ENCODE results near the gene PACC1.
"Not testable (repeated sequence)": the region's sequence is repeated elsewhere in the genome, so short reads cannot be mapped to it uniquely, and the experiment has no call there.

PACC1 gene

GRCh38 chr1:212326541-212326940 is 88.1 kb downstream of the PACC1 start:
- DNase-seq, result no peak

- no peak for DNase-seq
These were observed 91.6 kb downstream of the PACC1 start for GRCh38 chr1:212323066-212323465.

DNA sequence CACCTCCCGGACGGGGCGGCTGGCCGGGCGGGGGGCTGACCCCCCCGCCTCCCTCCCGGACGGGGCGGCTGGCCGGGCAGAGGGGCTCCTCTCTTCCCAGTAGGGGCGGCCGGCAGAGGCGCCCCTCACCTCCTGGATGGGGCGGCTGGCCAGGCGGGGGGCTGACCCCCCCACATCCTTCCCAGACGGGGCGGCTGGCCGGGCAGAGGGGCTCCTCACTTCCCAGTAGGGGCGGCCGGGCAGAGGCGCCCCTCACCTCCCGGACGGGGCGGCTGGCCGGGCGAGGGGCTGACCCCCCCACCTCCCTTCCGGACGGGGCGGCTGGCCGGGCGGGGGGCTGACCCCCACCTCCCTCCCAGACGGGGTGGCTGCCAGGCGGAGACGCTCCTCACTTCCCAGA is 93.7 kb downstream of the PACC1 start:
- not testable (repeated sequence) for DNase-seq

- no peak for DNase-seq
These were observed 96.8 kb downstream of the PACC1 start for GRCh38 chr1:212317916-212318315.

- no peak for DNase-seq
These were observed 98.8 kb downstream of the PACC1 start for GRCh38 chr1:212315907-212316306.

- DNase-seq, result no peak
These were observed 99.5 kb downstream of the PACC1 start for GRCh38 chr1:212315184-212315583.

Measured in right forelimb (tissue), 1 donor.